SK-N-SH (cell line): ENCODE data around the gene CPM. TPM values are rescaled to one million over a fixed set of nuclear protein-coding genes. Genes with fewer than 3 reads are reported as not detected.

Source experiments
- CTCF ChIA-PET: fragments of 300-600, 350-600 bp; formaldehyde crosslinking; extraction: SDS; loops from one replicate; lab custom pipeline; 2021; lab: Yijun Ruan, JAX
- POLR2A ChIA-PET: fragments of 350-600 bp; sonication (Branson Sonifier 250); formaldehyde crosslinking; extraction: SDS; loops from one replicate; lab custom pipeline; 2020; ENCODE audit warnings: antibody characterized with exemption, inconsistent platforms; lab: Yijun Ruan, JAX
- DNase-seq: peaks from one replicate; pipeline ENCODE4 v3.0.0; 2012
- H2AFZ ChIP-seq: fragments of 200-600 bp; sonication (generic); 2 replicates; pipeline ENCODE4 v1.8.1; 2016; ENCODE audit warnings: antibody characterized with exemption, mild to moderate bottlenecking, low read depth
- H3F3A ChIP-seq: fragments of 200-600 bp; sonication (generic); replicated peaks from 2 replicates; pipeline ENCODE3; 2016; ENCODE audit warnings: antibody characterized with exemption, mild to moderate bottlenecking; ENCODE audit not compliant: insufficient read depth
- H3K27ac ChIP-seq, 2 experiments: fragments of 200-500 bp in 1 of 2; fragments of 200-600 bp in 1 of 2; sonication (Bioruptor generic) in 1 of 2; sonication (generic), shearing (Covaris generic) in 1 of 2; 2 replicates each; pipeline versions ENCODE4 v1.5.1 to v1.6.1; 2014 to 2016; ENCODE audit warnings: low read depth in 2 of 2, inconsistent platforms in 1 of 2, low read length in 1 of 2, mild to moderate bottlenecking in 1 of 2, mixed read lengths in 1 of 2
- H3K27me3 ChIP-seq: fragments of 200-600 bp; sonication (generic), shearing (Covaris generic); 2 replicates; pipeline ENCODE4 v1.6.1; 2016; ENCODE audit warnings: mixed run types; ENCODE audit not compliant: insufficient read depth
- H3K36me3 ChIP-seq, 2 experiments: fragments of 200-500 bp in 1 of 2; fragments of 200-600 bp in 1 of 2; sonication (Bioruptor generic) in 1 of 2; sonication (generic) in 1 of 2; replicated peaks in 1 of 2; 2 replicates each; pipeline versions ENCODE3 to v1.5.1; 2014 to 2016; ENCODE audit warnings: low read length in 1 of 2, mild to moderate bottlenecking in 1 of 2; ENCODE audit not compliant: insufficient read depth in 2 of 2, control insufficient read depth in 1 of 2
- H3K4me1 ChIP-seq, 2 experiments: fragments of 200-500 bp in 1 of 2; fragments of 200-600 bp in 1 of 2; sonication (Bioruptor generic) in 1 of 2; sonication (generic), shearing (Covaris generic) in 1 of 2; 2 replicates each; pipeline versions ENCODE4 v1.5.1 to v1.6.1; 2014 to 2016; ENCODE audit warnings: low read depth in 1 of 2, low read length in 1 of 2, mixed run types in 1 of 2; ENCODE audit not compliant: insufficient read depth in 2 of 2, control insufficient read depth in 1 of 2
- H3K4me2 ChIP-seq: fragments of 200-600 bp; sonication (generic), shearing (Covaris generic); 2 replicates; pipeline ENCODE4 v1.6.1; 2017; ENCODE audit warnings: mixed run types
- H3K4me3 ChIP-seq, 2 experiments: fragments of 200-500 bp in 1 of 2; fragments of 200-600 bp in 1 of 2; sonication (Bioruptor generic) in 1 of 2; sonication (generic), shearing (Covaris generic) in 1 of 2; 2 replicates each; pipeline versions ENCODE4 v1.5.1 to v1.8.1; 2014 to 2016; ENCODE audit warnings: low read depth in 2 of 2, inconsistent platforms in 1 of 2, low read length in 1 of 2, mild to moderate bottlenecking in 1 of 2, mixed read lengths in 1 of 2, moderate library complexity in 1 of 2
- H3K79me2 ChIP-seq: fragments of 200-600 bp; sonication (generic); 2 replicates; pipeline ENCODE4 v1.8.1; 2017; ENCODE audit warnings: mild to moderate bottlenecking; ENCODE audit not compliant: insufficient read depth
- H3K9ac ChIP-seq: fragments of 200-600 bp; sonication (generic); 2 replicates; pipeline ENCODE4 v1.6.1; 2017; ENCODE audit warnings: mixed run types
- H3K9me2 ChIP-seq: fragments of 200-600 bp; sonication (generic); 2 replicates; pipeline ENCODE4 v1.6.1; 2017; ENCODE audit warnings: mixed run types
- H3K9me3 ChIP-seq: fragments of 200-600 bp; sonication (generic); 2 replicates; pipeline ENCODE4 v1.6.1; 2017; ENCODE audit warnings: mixed run types, mild to moderate bottlenecking, moderate library complexity
- H4K20me1 ChIP-seq: fragments of 200-600 bp; sonication (generic); 2 replicates; pipeline ENCODE4 v1.6.1; 2017; ENCODE audit warnings: mild to moderate bottlenecking, mixed run types; ENCODE audit not compliant: insufficient read depth
- FOXJ3 ChIP-seq: sonication (generic); formaldehyde crosslinking; IDR thresholded peaks from 2 replicates; pipeline ENCODE4 v1.5.1; 2020; ENCODE audit warnings: mild to moderate bottlenecking, missing genetic modification reagents
- JUND ChIP-seq: IDR thresholded peaks from 2 replicates; pipeline ENCODE4 v1.4.0; 2012
- MEF2A ChIP-seq: IDR thresholded peaks from 2 replicates; pipeline ENCODE4 v1.4.0; 2012; ENCODE audit warnings: low read depth, borderline replicate concordance
- NFIC ChIP-seq: IDR thresholded peaks from 2 replicates; pipeline ENCODE4 v1.4.0; 2012; ENCODE audit warnings: borderline replicate concordance
- POLR2AphosphoS5 ChIP-seq: IDR thresholded peaks from 2 replicates; pipeline ENCODE4 v1.6.1; 2012; ENCODE audit warnings: low read depth, low read length
- REST ChIP-seq: IDR thresholded peaks from 2 replicates; pipeline ENCODE4 v1.6.1; 2012; ENCODE audit warnings: mild to moderate bottlenecking, low read depth, low read length, moderate library complexity
- RXRA ChIP-seq: IDR thresholded peaks from 2 replicates; pipeline ENCODE4 v1.4.0; 2012; ENCODE audit warnings: low read depth, mild to moderate bottlenecking, borderline replicate concordance
- SMC3 ChIP-seq: IDR thresholded peaks from 2 replicates; pipeline ENCODE4 v1.6.1; 2012; ENCODE audit warnings: low read depth, low read length, improper control_type of control experiment
- TAF1 ChIP-seq: IDR thresholded peaks from 2 replicates; pipeline ENCODE4 v1.6.1; 2012; ENCODE audit warnings: low read depth, mild to moderate bottlenecking, low read length, moderate library complexity, borderline replicate concordance
- TEAD4 ChIP-seq: IDR thresholded peaks from 2 replicates; pipeline ENCODE4 v1.4.0; 2012; ENCODE audit warnings: mild to moderate bottlenecking, borderline replicate concordance; ENCODE audit not compliant: insufficient read depth
- USF1 ChIP-seq: IDR thresholded peaks from 2 replicates; pipeline ENCODE4 v1.4.0; 2012; ENCODE audit warnings: low read depth, borderline replicate concordance
- USF2 ChIP-seq: fragments of 150-350 bp; IDR thresholded peaks from 2 replicates; pipeline ENCODE4 v1.6.1; 2017; ENCODE audit warnings: antibody characterized with exemption, low read length, low read depth, borderline replicate concordance
- YY1 ChIP-seq: IDR thresholded peaks from 2 replicates; pipeline ENCODE4 v1.4.0; 2012; ENCODE audit warnings: low read depth, mild to moderate bottlenecking
- ZBTB33 ChIP-seq: IDR thresholded peaks from 2 replicates; pipeline ENCODE4 v1.4.0; 2012; ENCODE audit warnings: low read depth, borderline replicate concordance
- WGBS: methylation state at CpG from one replicate; pipeline ENCODE4 v1.1.6; 2017; ENCODE audit warnings: low lambda C conversion rate; 5-methylcytosine and 5-hydroxymethylcytosine counted together
- polyA plus RNA-seq, 3 experiments: library from polyadenylated mRNA; depleted of rRNA; stranded (reverse); fragments of >200 nt; gene quantifications; 2 replicates each; pipeline ENCODE4 v1.2.3, GENCODE V29; 2012

CPM gene
- polyA plus RNA-seq, 1 of the 3 experiments (the other 2 are of a cell fraction): 10.8 TPM

- Histone ChIP-seq H3K9ac (no peak overlapping the region), H3K9me2 (no peaks in the 10 kb centered on the region), H3K9me3 (no peaks in the 10 kb centered on the region), H3K4me1 (no peaks in the 10 kb centered on the region), H3F3A (no peaks in the 10 kb centered on the region), H3K4me2 (no peak overlapping the region), H2AFZ (no peak overlapping the region), H3K4me3 (no peak overlapping the region), H3K27me3 (no peaks in the 10 kb centered on the region), H4K20me1 (no peaks in the 10 kb centered on the region), H3K79me2 (no peaks in the 10 kb centered on the region), H3K27ac (no peak overlapping the region), H3K36me3 (no peaks in the 10 kb centered on the region)
- DNase-seq: no peak
- 36% methylated on average over 3 of the region's 3 CpGs for WGBS
- POLR2A ChIA-PET: no interaction called here
- CTCF ChIA-PET: no interaction called here
- no peak for TF ChIP-seq SMC3
- no peak for TF ChIP-seq REST
- TF ChIP-seq RXRA: no peak
- no peak for TF ChIP-seq TAF1
Measured at GRCh38 chr12:68958322-68958721, 25.4 kb upstream of the CPM start.

GRCh38 chr12:68957273-68957672 is 24.3 kb upstream of the CPM start:
- Histone ChIP-seq H3K79me2 (no peaks in the 10 kb centered on the region), H4K20me1 (no peaks in the 10 kb centered on the region), H3K4me3 (no peak overlapping the region), H2AFZ (no peak overlapping the region), H3K27ac (no peak overlapping the region), H3K9me2 (no peaks in the 10 kb centered on the region), H3K36me3 (no peaks in the 10 kb centered on the region), H3K9ac (no peak overlapping the region), H3K9me3 (no peaks in the 10 kb centered on the region), H3K4me1 (no peaks in the 10 kb centered on the region), H3K4me2 (no peak overlapping the region), H3F3A (no peaks in the 10 kb centered on the region), H3K27me3 (no peaks in the 10 kb centered on the region)
- POLR2A ChIA-PET: no interaction called here
- DNase-seq: no peak
- CTCF ChIA-PET: no interaction called here
- no peak for TF ChIP-seq TAF1
- no peak for TF ChIP-seq ZBTB33

GRCh38 chr12:68956466-68956865 is 23.5 kb upstream of the CPM start:
- Histone ChIP-seq H3K27me3 (no peaks in the 10 kb centered on the region), H3K9me2 (no peaks in the 10 kb centered on the region), H3F3A (no peaks in the 10 kb centered on the region), H3K4me1 (no peaks in the 10 kb centered on the region), H2AFZ (no peak overlapping the region), H3K79me2 (no peaks in the 10 kb centered on the region), H3K9me3 (no peaks in the 10 kb centered on the region), H3K9ac (no peak overlapping the region), H3K4me2 (no peak overlapping the region), H4K20me1 (no peaks in the 10 kb centered on the region), H3K36me3 (no peaks in the 10 kb centered on the region), H3K4me3 (no peak overlapping the region), H3K27ac (no peak overlapping the region)
- ChIA-PET POLR2A (no interaction called here), CTCF (no interaction called here)
- no peak for DNase-seq
- 61% methylated on average over 4 of the region's 4 CpGs for WGBS
- TF ChIP-seq NFIC: no peak
- no peak for TF ChIP-seq JUND
- no peak for TF ChIP-seq USF1
- no peak for TF ChIP-seq POLR2AphosphoS5
- no peak for TF ChIP-seq YY1
- no peak for TF ChIP-seq MEF2A
- no peak for TF ChIP-seq FOXJ3 (CRISPR knock-in tag)
- TF ChIP-seq TEAD4: no peak
- TF ChIP-seq USF2: no peak
